Suprapubic skin (tissue), 4 donors: Measurements from ENCODE around the gene NINL. TPM values are rescaled to one million over a fixed set of nuclear protein-coding genes. Genes with fewer than 3 reads are reported as not detected.

Experiments used
- DNase-seq, 2 donors: peaks; one replicate each; pipeline ENCODE4 v3.0.0-alpha.2; 2019; ENCODE audit warnings: low spot score in 2 of 2
- H3K27ac ChIP-seq: fragments of 200-600 bp; sonication (generic); one replicate; pipeline ENCODE4 v1.5.1; 2019
- H3K27me3 ChIP-seq: fragments of 200-600 bp; sonication (generic); one replicate; pipeline ENCODE4 v1.5.1; 2019
- H3K36me3 ChIP-seq: fragments of 200-600 bp; sonication (generic); one replicate; pipeline ENCODE4 v1.5.1; 2019
- H3K4me1 ChIP-seq: fragments of 200-600 bp; sonication (generic); one replicate; pipeline ENCODE4 v1.5.1; 2019
- H3K4me3 ChIP-seq: fragments of 200-600 bp; sonication (generic); one replicate; pipeline ENCODE4 v1.5.1; 2019; ENCODE audit warnings: mild to moderate bottlenecking
- H3K9me3 ChIP-seq: fragments of 200-600 bp; sonication (generic); one replicate; pipeline ENCODE4 v1.5.1; 2019
- CTCF ChIP-seq, 2 donors: fragments of 200-600 bp in 1 of 2; fragments of 450-650 bp in 1 of 2; sonication (generic) in 1 of 2; IDR thresholded peaks; one replicate each; pipeline ENCODE4 v1.5.1; 2016 to 2019; ENCODE audit warnings: antibody characterized with exemption in 2 of 2, mild to moderate bottlenecking in 1 of 2, moderate library complexity in 1 of 2
- EP300 ChIP-seq: sonication (generic); formaldehyde crosslinking; IDR thresholded peaks from one replicate; pipeline ENCODE4 v1.6.1; 2017; ENCODE audit warnings: antibody characterized with exemption
- POLR2A ChIP-seq, 2 donors: fragments of 450-650 bp; IDR thresholded peaks; one replicate each; pipeline ENCODE4 v1.6.1; 2017; ENCODE audit warnings: antibody characterized with exemption in 2 of 2, mild to moderate bottlenecking in 2 of 2, moderate library complexity in 2 of 2
- POLR2AphosphoS5 ChIP-seq, 3 donors: sonication (generic); formaldehyde crosslinking; IDR thresholded peaks; one replicate each; pipeline ENCODE4 v1.6.1; 2017; ENCODE audit warnings: antibody characterized with exemption in 3 of 3
- WGBS: methylation state at CpG from one replicate; pipeline ENCODE4 v1.1.5; 2018; 5-methylcytosine and 5-hydroxymethylcytosine counted together
- total RNA-seq, 4 donors: library from RNA; depleted of rRNA; stranded (reverse); fragments of >200 nt; gene quantifications; one replicate each; pipeline ENCODE4 v1.1.0, GENCODE V29; 2016

Gene NINL
- total RNA-seq, 4 donors from 2014 or later: 2.0 to 6.9 (median 2.6) TPM

GRCh38 chr20:25573288-25574251 is 11.8 kb downstream of the NINL start:
- Histone ChIP-seq H3K4me3 (no peak overlapping the region), H3K4me1 (no peaks in the 10 kb centered on the region), H3K36me3 (no peaks in the 10 kb centered on the region), H3K27me3 (no peaks in the 10 kb centered on the region), H3K27ac (no peak overlapping the region), H3K9me3 (no peaks in the 10 kb centered on the region)
- no peak for DNase-seq
- WGBS: 86% methylated on average over 6 of the region's 6 CpGs
- TF ChIP-seq CTCF (IDR thresholded peaks at IDR 0.05) (no peak), POLR2A (IDR thresholded peaks at IDR 0.05) (no peak), POLR2AphosphoS5 (IDR thresholded peaks at IDR 0.05) (no peak), EP300 (no peak)

DNA sequence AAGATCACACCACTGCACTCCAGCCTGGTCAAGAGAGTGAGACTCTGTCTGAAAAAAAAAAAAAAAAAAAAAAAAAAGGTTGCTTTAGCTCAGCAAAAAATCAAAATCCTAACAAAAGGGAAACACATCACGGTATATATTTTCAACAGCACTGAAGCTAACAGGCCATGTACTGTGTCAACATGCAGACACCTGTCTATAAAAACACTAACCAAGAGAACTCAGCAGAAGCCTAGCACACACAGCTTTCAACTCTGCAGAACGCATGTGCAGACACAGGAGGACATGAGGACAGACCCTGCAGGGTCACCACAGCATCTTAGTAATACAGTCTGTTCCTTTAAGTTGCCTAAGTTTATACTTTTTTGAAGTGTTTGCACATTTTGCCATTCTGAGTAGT is 13.5 kb downstream of the NINL start:
- Histone ChIP-seq H3K9me3 (no peaks in the 10 kb centered on the region), H3K27ac (no peak overlapping the region), H3K36me3 (no peaks in the 10 kb centered on the region), H3K4me3 (no peak overlapping the region), H3K4me1 (no peaks in the 10 kb centered on the region), H3K27me3 (no peaks in the 10 kb centered on the region)
- no peak for DNase-seq
- TF ChIP-seq POLR2A (IDR thresholded peaks at IDR 0.05): no peak
- 89% methylated on average over 2 of the region's 2 CpGs for WGBS

DNA sequence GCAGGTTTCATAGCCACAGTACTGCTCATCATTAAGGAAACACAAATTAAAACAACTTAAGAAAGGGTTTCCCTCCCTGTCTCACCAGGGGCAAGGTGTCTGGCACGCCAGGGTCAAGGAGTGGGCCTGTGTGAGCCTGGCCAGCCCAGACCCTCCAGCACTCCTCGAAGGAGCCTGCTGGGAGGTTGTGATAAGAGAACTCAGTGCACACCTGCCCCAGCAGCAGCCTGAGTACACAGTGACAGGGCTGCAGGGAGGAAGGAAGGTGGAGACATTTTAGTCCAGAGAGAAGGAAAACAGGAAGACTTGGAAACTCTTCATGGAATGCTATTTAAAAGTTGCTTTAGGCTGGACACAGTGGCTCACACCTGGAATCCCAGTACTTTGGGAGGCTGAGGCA is 14.1 kb downstream of the NINL start:
- Histone ChIP-seq H3K27ac (no peak overlapping the region), H3K27me3 (no peaks in the 10 kb centered on the region), H3K4me3 (no peak overlapping the region), H3K36me3 (no peaks in the 10 kb centered on the region), H3K9me3 (no peaks in the 10 kb centered on the region), H3K4me1 (no peaks in the 10 kb centered on the region)
- DNase-seq: no peak
- TF ChIP-seq CTCF (IDR thresholded peaks at IDR 0.05): no peak
- no peak for TF ChIP-seq POLR2A (IDR thresholded peaks at IDR 0.05)
- TF ChIP-seq EP300: no peak
- no peak for TF ChIP-seq POLR2AphosphoS5 (IDR thresholded peaks at IDR 0.05)
- WGBS: 67% methylated on average over 2 of the region's 2 CpGs

DNA sequence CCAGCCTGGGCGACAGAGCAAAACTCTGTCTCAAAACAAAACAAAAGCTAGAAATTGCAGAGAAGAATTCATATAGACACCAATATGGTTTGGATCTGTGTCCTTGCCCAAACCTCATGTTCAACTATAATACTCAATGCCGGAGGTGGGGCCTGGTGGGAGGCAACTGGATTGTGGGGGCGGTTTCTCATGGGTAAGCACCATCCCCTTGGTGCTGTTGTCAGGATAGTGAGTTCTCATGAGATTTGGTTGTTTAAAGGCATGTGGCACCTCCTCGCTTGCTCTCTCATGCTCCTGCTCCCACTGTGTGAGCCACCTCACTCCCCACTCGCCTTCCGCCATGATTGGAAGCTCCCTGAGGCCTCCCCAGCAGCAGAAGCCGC is 15.2 kb downstream of the NINL start:
- Histone ChIP-seq H3K27me3 (no peaks in the 10 kb centered on the region), H3K9me3 (no peaks in the 10 kb centered on the region), H3K36me3 (no peaks in the 10 kb centered on the region), H3K27ac (no peak overlapping the region), H3K4me3 (no peak overlapping the region), H3K4me1 (no peaks in the 10 kb centered on the region)
- 97% methylated on average over 7 of the region's 7 CpGs for WGBS
- no peak for DNase-seq
- TF ChIP-seq POLR2AphosphoS5 (IDR thresholded peaks at IDR 0.05): no peak
- TF ChIP-seq CTCF (IDR thresholded peaks at IDR 0.05): no peak
- no peak for TF ChIP-seq POLR2A (IDR thresholded peaks at IDR 0.05)
- TF ChIP-seq EP300: no peak

DNA sequence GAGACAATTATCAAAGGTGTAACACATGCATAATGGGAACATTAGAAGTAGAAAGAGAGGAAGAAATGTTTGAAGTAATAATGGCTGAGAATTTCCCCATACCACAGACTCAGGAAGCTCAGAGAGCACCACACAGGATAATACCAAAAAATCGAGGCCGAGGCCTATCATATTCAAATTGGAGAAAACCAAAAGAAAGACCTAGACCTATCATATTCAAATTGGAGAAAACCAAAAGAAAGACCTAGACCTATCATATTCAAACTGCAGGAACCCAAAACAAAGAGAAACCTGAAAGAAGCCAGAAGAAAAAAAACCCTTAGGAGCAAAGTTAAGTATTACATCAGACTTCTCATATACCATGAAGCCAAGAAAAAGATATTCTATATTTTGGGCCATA is 18.0 kb downstream of the NINL start:
- Histone ChIP-seq H3K9me3 (no peaks in the 10 kb centered on the region), H3K36me3 (no peaks in the 10 kb centered on the region), H3K4me3 (no peak overlapping the region), H3K27ac (no peak overlapping the region), H3K27me3 (no peaks in the 10 kb centered on the region), H3K4me1 (no peaks in the 10 kb centered on the region)
- no peak for TF ChIP-seq EP300
- TF ChIP-seq POLR2AphosphoS5 (IDR thresholded peaks at IDR 0.05): no peak
- no peak for TF ChIP-seq POLR2A (IDR thresholded peaks at IDR 0.05)
- TF ChIP-seq CTCF (IDR thresholded peaks at IDR 0.05): no peak
- no peak for DNase-seq
- 74% methylated on average over 2 of the region's 2 CpGs for WGBS
